Hepatocyte (in vitro differentiated cells): ENCODE results near the gene SOWAHD. TPM values are rescaled to one million over a fixed set of nuclear protein-coding genes. Genes with fewer than 3 reads are reported as not detected.

Experiments used
- DNase-seq: peaks from one replicate; pipeline ENCODE4 v3.0.0-alpha.2; 2016; ENCODE audit warnings: low spot score
- H2AFZ ChIP-seq: fragments of 200-600 bp; sonication (generic); 2 replicates; pipeline ENCODE4 v1.6.0; 2016; ENCODE audit warnings: antibody characterized with exemption, mild to moderate bottlenecking
- H3K27ac ChIP-seq: fragments of 200-600 bp; sonication (generic); 2 replicates; pipeline ENCODE4 v1.5.1; 2016; ENCODE audit warnings: mild to moderate bottlenecking
- H3K27me3 ChIP-seq: fragments of 200-600 bp; sonication (generic); 2 replicates; pipeline ENCODE4 v1.6.1; 2016
- H3K36me3 ChIP-seq: fragments of 200-600 bp; sonication (generic); replicated peaks from 2 replicates; pipeline ENCODE4 v1.5.1; 2016; ENCODE audit warnings: low read depth; ENCODE audit not compliant: insufficient read depth
- H3K4me1 ChIP-seq: fragments of 200-600 bp; sonication (generic); 2 replicates; pipeline ENCODE4 v1.5.1; 2016; ENCODE audit warnings: mild to moderate bottlenecking, moderate library complexity; ENCODE audit not compliant: insufficient read depth
- H3K4me2 ChIP-seq: fragments of 200-600 bp; sonication (generic); 2 replicates; pipeline ENCODE4 v1.6.0; 2016
- H3K4me3 ChIP-seq: fragments of 200-600 bp; sonication (generic); 2 replicates; pipeline ENCODE4 v1.5.1; 2016; ENCODE audit warnings: mild to moderate bottlenecking
- H3K79me2 ChIP-seq: fragments of 200-600 bp; sonication (generic); 2 replicates; pipeline ENCODE4 v1.6.0; 2017; ENCODE audit warnings: mild to moderate bottlenecking
- H3K9me2 ChIP-seq: fragments of 200-600 bp; sonication (generic); replicated peaks from 2 replicates; pipeline ENCODE4 v1.6.0; 2017; ENCODE audit warnings: mild to moderate bottlenecking; ENCODE audit not compliant: insufficient read depth
- H3K9me3 ChIP-seq: fragments of 200-600 bp; sonication (generic); 2 replicates; pipeline ENCODE4 v1.5.1; 2016; ENCODE audit warnings: low read depth, mild to moderate bottlenecking
- H4K20me1 ChIP-seq: fragments of 200-600 bp; sonication (generic); 2 replicates; pipeline ENCODE4 v1.6.0; 2016; ENCODE audit warnings: mild to moderate bottlenecking; ENCODE audit not compliant: insufficient read depth, poor library complexity, severe bottlenecking
- EZH2 ChIP-seq: fragments of 200-600 bp; sonication (generic); IDR thresholded peaks from 2 replicates; pipeline ENCODE4 v1.6.1; 2016; ENCODE audit warnings: antibody characterized with exemption, mild to moderate bottlenecking, borderline replicate concordance
- EZH2phosphoT487 ChIP-seq: fragments of 200-600 bp; sonication (generic); IDR thresholded peaks from one replicate; pipeline ENCODE4 v1.6.1; 2018; ENCODE audit warnings: antibody characterized with exemption, mild to moderate bottlenecking, low read depth, moderate library complexity; ENCODE audit not compliant: unreplicated experiment, severe bottlenecking
- WGBS: methylation state at CpG from one replicate; pipeline ENCODE4 v1.1.6; 2016; ENCODE audit warnings: low lambda C conversion rate; ENCODE audit errors: missing lambda C conversion rate; 5-methylcytosine and 5-hydroxymethylcytosine counted together
- polyA plus RNA-seq: library from polyadenylated mRNA; unstranded; fragments of >200 nt; fragmentation: Nextera tagmentation; extraction: Ambion mirVana; gene quantifications from 2 replicates; pipeline ENCODE4 v1.2.1, GENCODE V29; 2016
- total RNA-seq: library from RNA; depleted of rRNA; stranded (reverse); fragments of >200 nt; gene quantifications from 2 replicates; pipeline ENCODE4 v1.2.3, GENCODE V29; 2014
- TF ChIP-seq, protein P1 (sequence below): fragments of 200-600 bp; sonication (generic); IDR thresholded peaks from 2 replicates; pipeline ENCODE4 v1.5.1; 2016; ENCODE audit warnings: antibody characterized with exemption, mild to moderate bottlenecking; ENCODE audit not compliant: poor library complexity

SOWAHD gene
- total and polyA plus RNA-seq, 2 experiments from 2014 or later = 1.00 to 2.0 TPM

- WGBS = 80% methylated on average over 18 of the region's 18 CpGs
Measured at GRCh38 chrX:119760026-119760877, 1.9 kb downstream of the SOWAHD start.

GRCh38 chrX:119762718-119763117 is 4.3 kb downstream of the SOWAHD start:
- TF ChIP-seq, protein P1, sequence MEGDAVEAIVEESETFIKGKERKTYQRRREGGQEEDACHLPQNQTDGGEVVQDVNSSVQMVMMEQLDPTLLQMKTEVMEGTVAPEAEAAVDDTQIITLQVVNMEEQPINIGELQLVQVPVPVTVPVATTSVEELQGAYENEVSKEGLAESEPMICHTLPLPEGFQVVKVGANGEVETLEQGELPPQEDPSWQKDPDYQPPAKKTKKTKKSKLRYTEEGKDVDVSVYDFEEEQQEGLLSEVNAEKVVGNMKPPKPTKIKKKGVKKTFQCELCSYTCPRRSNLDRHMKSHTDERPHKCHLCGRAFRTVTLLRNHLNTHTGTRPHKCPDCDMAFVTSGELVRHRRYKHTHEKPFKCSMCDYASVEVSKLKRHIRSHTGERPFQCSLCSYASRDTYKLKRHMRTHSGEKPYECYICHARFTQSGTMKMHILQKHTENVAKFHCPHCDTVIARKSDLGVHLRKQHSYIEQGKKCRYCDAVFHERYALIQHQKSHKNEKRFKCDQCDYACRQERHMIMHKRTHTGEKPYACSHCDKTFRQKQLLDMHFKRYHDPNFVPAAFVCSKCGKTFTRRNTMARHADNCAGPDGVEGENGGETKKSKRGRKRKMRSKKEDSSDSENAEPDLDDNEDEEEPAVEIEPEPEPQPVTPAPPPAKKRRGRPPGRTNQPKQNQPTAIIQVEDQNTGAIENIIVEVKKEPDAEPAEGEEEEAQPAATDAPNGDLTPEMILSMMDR = no peak
- no peak for TF ChIP-seq EZH2
- no peak for TF ChIP-seq EZH2phosphoT487
- WGBS = 67% methylated on average over 3 of the region's 3 CpGs
- no peak overlapping the region for H3K27ac ChIP-seq
- H3K36me3 ChIP-seq = no peaks in the 10 kb centered on the region
- H3K9me3 ChIP-seq = no peaks in the 10 kb centered on the region
- H3K4me1 ChIP-seq = no peaks in the 10 kb centered on the region
- no peak overlapping the region for H3K4me2 ChIP-seq
- H3K79me2 ChIP-seq = no peaks in the 10 kb centered on the region
- no peak overlapping the region for H2AFZ ChIP-seq
- no peak for DNase-seq
- H3K9me2 ChIP-seq = no peaks in the 10 kb centered on the region
- H3K4me3 ChIP-seq = no peak overlapping the region
- H3K27me3 ChIP-seq = no peaks in the 10 kb centered on the region
- no peaks in the 10 kb centered on the region for H4K20me1 ChIP-seq

More at GRCh38 chrX:119760026-119760877, 1.9 kb downstream of the SOWAHD start:
- H2AFZ ChIP-seq = no peak overlapping the region
- no peaks in the 10 kb centered on the region for H3K27me3 ChIP-seq
- DNase-seq = no peak
- H3K36me3 ChIP-seq = no peaks in the 10 kb centered on the region
- H3K9me3 ChIP-seq = no peaks in the 10 kb centered on the region
- TF ChIP-seq EZH2 (no peak), EZH2phosphoT487 (no peak)
- TF ChIP-seq, protein P1 = no peak
- no peak overlapping the region for H3K4me3 ChIP-seq
- no peaks in the 10 kb centered on the region for H4K20me1 ChIP-seq
- no peaks in the 10 kb centered on the region for H3K79me2 ChIP-seq
- no peak overlapping the region for H3K27ac ChIP-seq
- H3K4me2 ChIP-seq = no peak overlapping the region
- H3K9me2 ChIP-seq = no peaks in the 10 kb centered on the region
- no peaks in the 10 kb centered on the region for H3K4me1 ChIP-seq

GRCh38 chrX:119763181-119763580 is 4.8 kb downstream of the SOWAHD start:
- H2AFZ ChIP-seq = no peak overlapping the region
- no peak overlapping the region for H3K4me3 ChIP-seq
- no peaks in the 10 kb centered on the region for H3K36me3 ChIP-seq
- no peaks in the 10 kb centered on the region for H3K79me2 ChIP-seq
- H3K27ac ChIP-seq = no peak overlapping the region
- H3K9me3 ChIP-seq = no peaks in the 10 kb centered on the region
- no peaks in the 10 kb centered on the region for H4K20me1 ChIP-seq
- no peak for DNase-seq
- no peaks in the 10 kb centered on the region for H3K4me1 ChIP-seq
- H3K27me3 ChIP-seq = no peaks in the 10 kb centered on the region
- 58% methylated on average over 7 of the region's 7 CpGs for WGBS
- H3K4me2 ChIP-seq = no peak overlapping the region
- H3K9me2 ChIP-seq = no peaks in the 10 kb centered on the region
- TF ChIP-seq EZH2 (no peak), EZH2phosphoT487 (no peak)
- TF ChIP-seq, protein P1 = no peak
